Nephron (organoid): Measurements from ENCODE around the gene TMEM30B.

Source experiments
- H3K27ac Mint-ChIP-seq, 3 experiments: 2 replicates each; pipeline ENCODE4 v1.8.0; 2020; ENCODE audit warnings: mixed read lengths in 3 of 3, mild to moderate bottlenecking in 2 of 3, moderate library complexity in 1 of 3
- H3K27me3 Mint-ChIP-seq: 2 replicates; pipeline ENCODE4 v1.8.0; 2021; ENCODE audit warnings: low read depth, mild to moderate bottlenecking, moderate library complexity, mixed read lengths
- H3K36me3 Mint-ChIP-seq: 2 replicates; pipeline ENCODE4 v1.8.0; 2020; ENCODE audit warnings: low read depth, mixed read lengths
- H3K4me1 Mint-ChIP-seq: 2 replicates; pipeline ENCODE4 v1.8.0; 2020; ENCODE audit warnings: mixed read lengths
- H3K4me3 Mint-ChIP-seq, 3 experiments: 2 replicates each; pipeline ENCODE4 v1.8.0; 2020; ENCODE audit warnings: mild to moderate bottlenecking in 3 of 3, mixed read lengths in 3 of 3, moderate library complexity in 2 of 3
- H3K9me3 Mint-ChIP-seq: 2 replicates; pipeline ENCODE4 v1.8.0; 2020; ENCODE audit warnings: mixed read lengths
- CTCF ChIP-seq, 3 experiments: fragments of 200-600 bp; sonication (generic); IDR thresholded peaks; one replicate each; pipeline ENCODE4 v1.5.0; 2021; ENCODE audit warnings: antibody characterized with exemption in 3 of 3; ENCODE audit not compliant: unreplicated experiment in 3 of 3

The TMEM30B gene

GRCh38 chr14:61268812-61269211 is 12.3 kb downstream of the TMEM30B start:
- H3K4me1 Mint-ChIP-seq, result peaks cover 35% of the 10 kb centered on the region
- H3K27ac Mint-ChIP-seq, result no peak overlapping the region
- H3K4me3 Mint-ChIP-seq, result no peak overlapping the region
- no peaks in the 10 kb centered on the region for H3K36me3 Mint-ChIP-seq
- no peak for TF ChIP-seq CTCF (IDR thresholded peaks at IDR 0.05; ENCODE audit: unreplicated experiment in 3 of 3)
- peaks cover 26% of the 10 kb centered on the region for H3K27me3 Mint-ChIP-seq
- H3K9me3 Mint-ChIP-seq, result no peaks in the 10 kb centered on the region

GRCh38 chr14:61266891-61267740 is 14.0 kb downstream of the TMEM30B start:
- peaks cover 32% of the 10 kb centered on the region for H3K4me1 Mint-ChIP-seq
- no peak for TF ChIP-seq CTCF (IDR thresholded peaks at IDR 0.05; ENCODE audit: unreplicated experiment in 3 of 3)

GRCh38 chr14:61266436-61266835 is 14.7 kb downstream of the TMEM30B start:
- peak overlapping the region in 2 of 3 experiments; percentile 8 to 82 for H3K27ac Mint-ChIP-seq
- peak overlapping the region in 1 of 3 experiments; percentile 47 for H3K4me3 Mint-ChIP-seq
- no peak for TF ChIP-seq CTCF (IDR thresholded peaks at IDR 0.05; ENCODE audit: unreplicated experiment in 3 of 3)
- H3K27me3 Mint-ChIP-seq, result peaks cover 23% of the 10 kb centered on the region
- H3K9me3 Mint-ChIP-seq, result no peaks in the 10 kb centered on the region
- H3K4me1 Mint-ChIP-seq, result peaks cover 33% of the 10 kb centered on the region
- H3K36me3 Mint-ChIP-seq, result no peaks in the 10 kb centered on the region

More at GRCh38 chr14:61266891-61267740, 14.0 kb downstream of the TMEM30B start:
- peak overlapping the region in 1 of 3 experiments; percentile 47 for H3K4me3 Mint-ChIP-seq
- H3K36me3 Mint-ChIP-seq, result no peaks in the 10 kb centered on the region
- H3K27ac Mint-ChIP-seq, result peak overlapping the region in 2 of 3 experiments; percentile 32 to 82
- H3K27me3 Mint-ChIP-seq, result peaks cover 26% of the 10 kb centered on the region
- no peaks in the 10 kb centered on the region for H3K9me3 Mint-ChIP-seq

GRCh38 chr14:61264651-61265050 is 16.5 kb downstream of the TMEM30B start:
- Mint-ChIP-seq H3K4me1 (peaks cover 40% of the 10 kb centered on the region), H3K9me3 (no peaks in the 10 kb centered on the region), H3K27ac (peak overlapping the region in 2 of 3 experiments; percentile 34 to 70), H3K4me3 (no peak overlapping the region), H3K27me3 (peaks cover 13% of the 10 kb centered on the region), H3K36me3 (no peaks in the 10 kb centered on the region)
- TF ChIP-seq CTCF (IDR thresholded peaks at IDR 0.05; ENCODE audit: unreplicated experiment in 3 of 3), result no peak

GRCh38 chr14:61264010-61264571 is 17.0 kb downstream of the TMEM30B start:
- Mint-ChIP-seq H3K27me3 (peaks cover 9% of the 10 kb centered on the region), H3K4me1 (peaks cover 42% of the 10 kb centered on the region), H3K4me3 (no peak overlapping the region), H3K36me3 (no peaks in the 10 kb centered on the region), H3K27ac (peak overlapping the region in 1 of 3 experiments; percentile 70), H3K9me3 (no peaks in the 10 kb centered on the region)
- no peak for TF ChIP-seq CTCF (IDR thresholded peaks at IDR 0.05; ENCODE audit: unreplicated experiment in 3 of 3)
